Sciatic nerve (tissue), 2 donors: ENCODE measurements around the gene ITGB2. TPM values are rescaled to one million over a fixed set of nuclear protein-coding genes. Genes with fewer than 3 reads are reported as not detected.
A peak's percentile ranks its signal among the peaks of the same experiment; 100 is the strongest.
"Not testable (repeated sequence)": the region's sequence is repeated elsewhere in the genome, so short reads cannot be mapped to it uniquely, and the experiment has no call there.

Experiments used
- ATAC-seq: fragments of 200-7000 bp; cut with Tn5 transposase; one replicate; pipeline ENCODE4 v1.9.1; 2020; ENCODE audit warnings: mild to moderate bottlenecking, moderate library complexity
- DNase-seq: peaks from one replicate; pipeline ENCODE4 v3.0.0-alpha.2; 2020; ENCODE audit warnings: low spot score
- intact Hi-C: fragments of 100-400 bp; cut with DNase I; formaldehyde crosslinking; loops from one replicate; pipeline ENCODE4 v1.14.2; 2022
- total RNA-seq: library from RNA; stranded (reverse); fragmentation: NEBNext Ultra II Directional; extraction: Animal tissue kit (Norgen Biotek cat#: 25700); gene quantifications from one replicate; pipeline ENCODE4 v1.2.1, GENCODE V29; 2021
- donor health status: DM: no; HTN: no; CAD: no.
- donor health status: DM: no; HTN: no; CAD: no.

ITGB2 gene
- total RNA-seq, 1 donor from 2014 or later = 56.7 TPM

GRCh38 chr21:44918581-44919033, 2.1 kb downstream of the ITGB2 start:
- no peak for DNase-seq
- intact Hi-C loops = no loop called here
- ATAC-seq = no peak

- intact Hi-C loops = no loop called here
- ATAC-seq = no peak
- no peak for DNase-seq
These were observed 2.6 kb downstream of the ITGB2 start for GRCh38 chr21:44918107-44918470.

- ATAC-seq (no peak), DNase-seq (no peak)
- intact Hi-C loops = no loop called here
These were observed 3.1 kb downstream of the ITGB2 start for GRCh38 chr21:44917446-44918106.

- intact Hi-C loops = no loop called here
- ATAC-seq = no peak
- no peak for DNase-seq
These were observed 3.7 kb downstream of the ITGB2 start for GRCh38 chr21:44916965-44917364.

GRCh38 chr21:44914176-44914874, 6.4 kb downstream of the ITGB2 start:
- no peak for ATAC-seq
- no peak for DNase-seq

GRCh38 chr21:44913425-44914175, 7.1 kb downstream of the ITGB2 start:
- ATAC-seq (no peak), DNase-seq (no peak)
- intact Hi-C loops = no loop called here

More at GRCh38 chr21:44914176-44914874, 6.4 kb downstream of the ITGB2 start:
- intact Hi-C loops = no loop called here

GRCh38 chr21:44912506-44913412, 7.9 kb downstream of the ITGB2 start:
- DNase-seq, intact Hi-C loops, ATAC-seq: not testable (repeated sequence)

GRCh38 chr21:44912158-44912473, 8.6 kb downstream of the ITGB2 start:
- intact Hi-C loops = no loop called here
- no peak for DNase-seq
- no peak for ATAC-seq

- ATAC-seq = peak; percentile 63
- intact Hi-C loops = no loop called here
- peak; percentile 85 for DNase-seq
These were observed 9.1 kb downstream of the ITGB2 start for GRCh38 chr21:44911384-44912157.

- ATAC-seq (no peak), DNase-seq (no peak)
- intact Hi-C loops = no loop called here
These were observed 9.7 kb downstream of the ITGB2 start for GRCh38 chr21:44911068-44911383.

GRCh38 chr21:44910229-44911067, 10.3 kb downstream of the ITGB2 start:
- intact Hi-C loops = no loop called here
- no peak for DNase-seq
- ATAC-seq = no peak

- no peak for DNase-seq
- no peak for ATAC-seq
- intact Hi-C loops = no loop called here
These were observed 11.0 kb downstream of the ITGB2 start for GRCh38 chr21:44909719-44910118.

- no peak for DNase-seq
- intact Hi-C loops = no loop called here
- no peak for ATAC-seq
These were observed 11.8 kb downstream of the ITGB2 start for GRCh38 chr21:44908908-44909307.

- intact Hi-C loops = no loop called here
- peak; percentile 31 for ATAC-seq
- DNase-seq = no peak
These were observed 12.5 kb downstream of the ITGB2 start for GRCh38 chr21:44907966-44908895.

- intact Hi-C loops = no loop called here
- DNase-seq (no peak), ATAC-seq (no peak)
These were observed 13.3 kb downstream of the ITGB2 start for GRCh38 chr21:44907225-44907965.

GRCh38 chr21:44905728-44906090, 15.0 kb downstream of the ITGB2 start:
- DNase-seq (no peak), ATAC-seq (no peak)
- intact Hi-C loops = no loop called here
